HG02840 (cell line): ENCODE data around the gene KATNA1.
"Not testable (repeated sequence)": the region's sequence is repeated elsewhere in the genome, so short reads cannot be mapped to it uniquely, and the experiment has no call there.

Experiments
- ATAC-seq: cut with Tn5 transposase; IDR thresholded peaks from one replicate; pipeline ENCODE4 v1.9.1; 2021; ENCODE audit warnings: mild to moderate bottlenecking, moderate library complexity, moderate number of reproducible peaks; ENCODE audit not compliant: unreplicated experiment, low FRiP score

The KATNA1 gene

DNA sequence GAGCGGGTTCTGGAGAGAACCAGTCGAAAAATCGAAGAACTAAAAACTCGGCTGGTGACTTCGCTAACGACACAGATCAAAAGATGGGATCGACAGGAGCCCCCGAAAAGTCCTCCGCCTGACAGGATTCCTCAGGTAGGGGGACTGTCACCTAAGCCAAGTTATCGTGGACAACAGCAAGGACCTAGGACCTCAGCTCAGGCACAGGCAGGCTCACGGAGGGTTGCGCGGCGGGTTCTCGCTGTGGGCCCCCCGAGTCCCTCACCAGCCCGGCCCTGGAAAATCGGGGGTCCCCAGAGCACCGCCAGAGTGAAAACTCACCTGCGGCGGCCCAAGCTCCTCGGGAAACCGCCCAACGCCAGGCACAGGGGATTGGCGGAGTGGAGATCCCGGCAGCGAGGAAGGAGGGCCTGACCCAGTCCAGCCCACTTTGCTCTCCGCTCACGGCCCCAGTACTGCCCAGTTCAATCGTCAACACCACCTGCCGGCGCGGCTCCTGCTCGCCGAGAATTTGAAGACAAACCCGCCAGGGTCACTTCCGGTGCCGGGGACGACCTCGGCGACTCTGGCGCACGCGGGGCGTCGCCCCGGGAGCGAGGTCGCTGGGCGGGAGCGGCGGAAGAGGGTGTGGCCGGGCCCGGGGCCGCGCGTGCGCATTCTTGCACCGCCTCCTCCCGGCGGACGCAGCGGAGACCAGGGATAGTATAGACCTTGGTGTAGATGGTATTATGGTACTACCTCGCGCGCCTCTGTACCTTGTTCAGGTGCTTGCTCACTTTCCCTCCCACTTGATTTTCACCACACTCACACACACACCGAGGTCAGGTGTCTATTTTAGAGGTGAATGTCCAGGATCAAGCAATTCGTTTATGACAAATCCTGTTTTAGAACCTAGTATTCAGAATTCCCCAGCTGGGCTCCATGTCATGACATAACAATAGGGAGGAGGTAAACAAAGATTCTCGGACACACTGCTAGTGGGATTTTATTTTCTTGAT is at the start of gene KATNA1:
KATNA1 (minus strand) TSS at position 567 of the 998 bp plus-strand sequence. CDS start 10,167 bp downstream, outside the sequence.
- ATAC-seq = peak; percentile 93

DNA sequence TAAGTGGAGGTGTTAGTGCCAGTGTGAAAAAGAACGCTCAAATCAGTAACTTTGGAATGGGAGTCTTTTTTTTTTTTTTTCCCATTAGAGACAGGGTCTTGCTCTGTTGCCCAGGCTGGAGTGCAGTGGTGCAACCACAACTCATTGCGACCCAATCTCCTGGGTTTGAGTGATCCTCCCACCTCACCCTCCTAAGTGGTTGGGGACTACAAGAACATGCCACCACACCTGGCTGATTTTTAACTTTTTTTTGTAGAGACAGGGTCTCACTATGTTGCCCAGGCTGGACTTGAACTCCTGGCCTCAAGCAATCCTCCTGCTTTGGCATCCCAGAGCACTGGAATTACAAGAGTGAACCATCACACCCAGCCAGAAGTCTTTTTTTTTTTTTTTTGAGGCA is 49.7 kb upstream of the KATNA1 start:
- no peak for ATAC-seq

GRCh38 chr6:149696901-149697300 is 48.4 kb upstream of the KATNA1 start:
- no peak for ATAC-seq

DNA sequence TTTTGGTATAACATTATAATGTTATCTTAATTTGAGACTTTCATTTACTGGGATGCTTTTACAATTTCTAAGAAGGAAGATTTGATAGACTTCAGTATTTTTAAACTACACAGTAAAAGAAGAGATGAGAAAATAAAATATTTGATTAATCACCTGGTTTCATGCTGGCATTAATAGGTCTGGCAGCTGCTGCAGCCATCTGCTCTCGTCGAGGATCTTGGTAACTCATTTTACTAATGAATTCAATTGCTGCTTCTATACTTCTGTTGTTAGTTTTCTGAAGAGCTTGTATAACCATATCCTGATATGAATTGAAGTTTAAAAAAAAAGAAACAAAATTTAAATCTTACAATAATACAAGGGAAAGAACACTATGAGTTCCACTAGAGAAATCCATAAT is 46.4 kb upstream of the KATNA1 start:
- ATAC-seq = no peak

DNA sequence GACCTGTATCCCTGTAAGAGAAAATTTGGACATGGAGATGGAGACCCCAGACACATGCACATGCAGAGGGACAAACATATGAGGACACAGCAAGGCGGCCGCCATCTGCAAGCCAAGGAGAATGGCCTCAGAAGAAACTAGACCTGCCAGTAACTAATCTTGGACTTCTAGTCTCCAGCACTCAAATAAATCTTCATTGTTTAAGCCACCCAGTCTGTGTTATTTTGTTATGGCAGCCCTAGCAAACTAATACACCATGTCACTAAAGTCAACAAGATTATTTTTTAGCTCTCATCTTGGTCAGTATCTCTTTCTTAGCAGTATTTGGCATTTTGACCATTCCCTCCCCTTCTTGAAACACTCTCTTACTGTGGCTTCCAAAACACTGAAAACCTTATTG is 42.7 kb upstream of the KATNA1 start:
- no peak for ATAC-seq

GRCh38 chr6:149686230-149686629 is 37.7 kb upstream of the KATNA1 start:
- ATAC-seq = no peak

DNA sequence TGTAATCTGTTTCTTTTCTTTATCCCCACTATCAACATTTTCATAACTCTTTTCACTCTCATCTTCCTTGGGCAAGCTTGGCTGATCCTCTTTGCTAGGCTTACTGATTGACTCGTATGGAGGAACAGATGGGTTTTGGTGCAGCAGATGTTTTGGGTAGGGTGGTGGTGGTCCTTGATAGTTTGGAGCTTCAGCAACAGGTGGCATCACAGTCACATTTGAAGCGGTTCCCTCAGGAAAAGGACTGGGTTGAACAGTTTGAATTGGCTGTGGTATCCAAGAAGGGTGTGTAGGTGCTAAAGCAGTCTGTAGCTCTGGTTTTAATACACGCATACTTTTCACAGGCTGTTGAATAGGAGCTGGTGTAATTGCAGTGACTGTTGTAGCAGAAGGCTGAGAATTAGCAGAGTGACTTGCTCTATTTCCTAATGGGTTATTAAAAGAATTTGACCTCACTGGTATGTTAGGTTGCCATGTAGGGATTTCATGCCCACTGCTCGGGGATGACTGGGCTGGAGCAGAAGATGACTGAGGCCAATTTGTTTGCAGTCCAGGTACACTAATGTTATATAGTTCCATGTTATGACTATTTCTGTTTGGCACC is 34.8 kb upstream of the KATNA1 start:
- ATAC-seq = no peak

GRCh38 chr6:149681845-149682244 is 33.3 kb upstream of the KATNA1 start:
- not testable (repeated sequence) for ATAC-seq

DNA sequence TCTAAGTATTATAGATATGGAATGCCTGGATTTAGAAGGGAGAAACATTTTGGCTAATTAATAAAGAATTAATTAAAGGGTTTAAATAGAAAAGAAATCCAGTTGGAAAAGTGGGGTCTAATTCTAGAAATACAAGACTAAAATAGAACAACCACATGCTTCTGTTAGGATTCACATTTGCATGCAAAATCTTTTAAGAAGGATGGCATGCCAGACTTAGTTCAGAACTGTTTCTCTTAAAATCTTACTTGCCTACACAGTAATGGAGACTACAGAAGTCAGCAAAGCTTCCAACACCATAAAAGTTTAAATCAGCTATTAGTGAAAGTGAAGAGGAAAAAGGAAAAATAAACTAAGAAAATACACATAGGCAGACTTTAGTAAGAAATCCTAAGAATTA is 32.7 kb upstream of the KATNA1 start:
- ATAC-seq = no peak

DNA sequence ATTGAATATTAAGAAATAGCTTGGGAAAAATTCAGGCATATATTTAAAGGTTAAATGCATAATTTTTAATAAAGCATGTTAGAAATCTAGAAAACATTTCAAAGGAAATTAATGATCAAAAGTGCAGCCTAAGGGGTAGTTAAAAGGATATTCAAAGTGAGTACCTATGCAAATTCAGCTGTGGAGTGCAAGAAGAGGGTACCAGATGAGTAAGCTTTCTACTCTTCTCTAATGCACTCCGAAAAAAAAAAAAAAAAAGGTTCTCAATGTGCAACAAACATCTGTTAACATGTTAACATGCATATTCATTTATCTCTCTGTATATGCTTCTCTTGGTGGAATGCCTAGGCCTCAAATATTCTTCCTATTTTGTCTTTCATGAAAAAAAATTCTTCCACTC is 32.0 kb upstream of the KATNA1 start:
- ATAC-seq = no peak

DNA sequence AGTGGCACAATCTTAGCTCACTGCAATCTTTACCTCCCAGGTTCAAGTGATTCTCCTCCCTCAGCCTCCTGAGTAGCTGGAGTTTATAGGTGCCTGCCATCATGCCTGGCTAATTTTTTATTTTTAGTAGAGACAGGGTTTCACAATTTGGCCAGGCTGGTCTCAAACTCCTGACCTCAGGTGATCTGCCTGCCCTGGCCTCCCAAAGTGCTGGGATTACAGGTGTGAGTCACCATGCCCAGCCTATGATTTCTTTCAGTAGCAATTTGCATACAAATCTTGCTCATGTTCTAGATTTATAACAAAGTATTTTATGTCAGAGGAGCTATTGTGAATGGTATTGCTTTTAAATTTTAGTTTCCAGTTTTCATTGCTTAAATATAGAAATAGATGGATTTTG is 23.8 kb upstream of the KATNA1 start:
- not testable (repeated sequence) for ATAC-seq

- ATAC-seq = no peak
Measured at GRCh38 chr6:149660028-149660427, 11.5 kb upstream of the KATNA1 start.

DNA sequence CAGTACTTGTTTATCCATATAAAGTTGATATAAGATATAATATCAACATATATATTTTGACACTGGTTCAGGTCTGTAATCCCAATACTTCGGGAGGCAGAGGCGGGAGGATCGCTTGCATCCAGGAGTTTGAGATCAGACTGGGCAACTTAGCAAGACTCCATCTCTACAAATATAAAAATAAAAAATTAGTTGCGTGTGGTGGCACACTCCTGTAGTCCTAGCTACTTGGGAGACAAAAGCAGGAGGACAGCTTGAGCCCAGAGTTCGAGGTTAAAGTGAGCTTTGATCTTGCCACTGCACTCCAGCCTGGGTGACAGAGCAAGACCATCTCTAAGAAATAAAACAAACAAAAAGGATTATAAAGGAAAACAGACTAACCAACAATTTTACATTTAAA is 8.9 kb upstream of the KATNA1 start:
- no peak for ATAC-seq

GRCh38 chr6:149651056-149651455 is 2.5 kb upstream of the KATNA1 start:
- ATAC-seq = no peak

- no peak for ATAC-seq
Measured at GRCh38 chr6:149646599-149646998, 1.9 kb downstream of the KATNA1 start.

GRCh38 chr6:149642829-149643580 is 5.5 kb downstream of the KATNA1 start:
- ATAC-seq = no peak

GRCh38 chr6:149636124-149636523 is 12.4 kb downstream of the KATNA1 start:
- ATAC-seq = no peak

- no peak for ATAC-seq
Measured at GRCh38 chr6:149634315-149634714, 14.2 kb downstream of the KATNA1 start.

- peak; percentile 64 for ATAC-seq
Measured at GRCh38 chr6:149628875-149629510, 19.5 kb downstream of the KATNA1 start.

DNA sequence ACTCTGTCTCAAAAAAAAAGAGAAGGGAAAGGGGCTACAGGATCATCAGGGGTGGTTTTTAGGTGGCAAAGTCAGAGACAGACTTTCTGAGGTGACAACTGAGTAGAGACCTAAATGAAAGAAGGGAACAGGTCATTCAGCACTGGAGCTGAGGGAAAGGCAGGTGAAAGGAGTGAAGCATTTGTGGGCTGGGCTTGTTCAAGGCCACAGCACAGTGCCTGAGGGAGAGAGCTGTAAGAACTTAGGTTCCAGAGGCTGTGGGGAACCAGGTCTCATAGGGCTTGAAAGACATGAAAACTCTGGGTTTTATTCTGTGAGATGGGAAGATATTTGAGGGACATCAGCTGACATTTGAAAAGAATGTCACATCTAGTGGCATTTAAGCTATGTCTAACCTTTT is 20.8 kb downstream of the KATNA1 start:
- ATAC-seq = no peak

DNA sequence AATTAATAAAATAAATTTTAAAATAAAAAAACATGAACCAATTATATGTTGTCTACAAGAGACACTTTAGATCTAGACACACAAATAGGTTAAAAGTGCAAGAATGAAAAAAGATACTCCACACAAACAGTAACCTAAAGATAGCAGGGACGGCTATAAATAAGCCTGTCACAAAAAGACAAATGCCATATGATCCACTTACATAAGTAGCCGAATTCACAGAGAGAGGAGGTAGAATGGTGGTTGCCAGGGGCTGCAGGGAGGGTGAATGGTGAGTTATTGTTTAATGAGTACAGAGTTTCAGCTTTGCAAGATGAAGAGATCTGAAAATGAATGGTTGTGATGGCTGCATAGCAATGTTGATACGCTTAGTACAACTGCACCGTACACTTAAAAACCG is 32.7 kb downstream of the KATNA1 start:
- no peak for ATAC-seq
